Fibroblast of lung (primary cell): ENCODE results near the gene SPATA17.

ENCODE experiments used
- CTCF ChIP-seq, 2 donors: IDR thresholded peaks in 1 of 2; conservative IDR thresholded peaks in 1 of 2; 1 replicate in 1 of 2; 2 replicates in 1 of 2; pipeline ENCODE4 v1.5.1; 2011 to 2012; ENCODE audit warnings: low read length in 2 of 2, control low read depth in 1 of 2, inconsistent platforms in 1 of 2, low read depth in 1 of 2, mild to moderate bottlenecking in 1 of 2
- EZH2 ChIP-seq: IDR thresholded peaks from 2 replicates; pipeline ENCODE4 v1.5.1; 2012; ENCODE audit warnings: low read length, control low read depth, mild to moderate bottlenecking; ENCODE audit errors: missing control alignments

DNA sequence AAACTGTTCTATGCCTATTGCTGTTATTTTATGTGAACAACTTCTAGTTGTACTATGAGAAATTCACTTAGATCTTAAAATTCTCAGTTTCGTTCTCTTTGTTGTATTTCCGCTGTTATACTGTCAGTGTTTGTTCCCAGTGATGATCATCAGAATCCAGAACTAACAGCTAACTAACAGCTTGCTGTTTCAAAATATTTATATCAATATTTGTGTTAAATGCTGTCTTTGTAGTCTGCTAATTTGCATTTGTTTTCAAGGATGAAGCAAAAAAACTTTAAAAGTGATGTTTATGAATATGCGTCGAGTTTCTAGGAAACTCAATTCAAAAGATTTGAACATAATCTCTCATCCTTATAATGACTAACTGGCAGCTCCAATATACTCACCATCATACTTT, 84.5 kb downstream of the SPATA17 start:
- TF ChIP-seq CTCF (conservative IDR thresholded peaks at IDR 0.05 in 1 of 2, IDR thresholded peaks at IDR 0.05 in 1 of 2; ENCODE audit: low read depth in 1 of 2, low read length in 2 of 2) (no peak), EZH2 (no peak)
